COR-L47 (cell line): ENCODE measurements around the gene RBAK.
"Not testable (repeated sequence)": the region's sequence is repeated elsewhere in the genome, so short reads cannot be mapped to it uniquely, and the experiment has no call there.

ENCODE experiments used
- DNase-seq: peaks from one replicate; lab custom pipeline; 2025; lab: John Stamatoyannopoulos, UW

RBAK gene

GRCh38 chr7:5045558-5046396 is at the start of gene RBAK:
Gene RBAK (plus strand): TSS chr7:5045860. CDS start chr7:5048077, 2,217 bp downstream.
- peak; percentile 92 for DNase-seq

- no peak for DNase-seq
Observed at GRCh38 chr7:4996696-4997222, 48.9 kb upstream of the RBAK start.

- no peak for DNase-seq
Observed at GRCh38 chr7:4998244-4998643, 47.4 kb upstream of the RBAK start.

- no peak for DNase-seq
Observed at GRCh38 chr7:4998910-4999309, 46.8 kb upstream of the RBAK start.

- no peak for DNase-seq
Observed at GRCh38 chr7:4999369-4999950, 46.2 kb upstream of the RBAK start.

- no peak for DNase-seq
Observed at GRCh38 chr7:5001003-5001402, 44.7 kb upstream of the RBAK start.

GRCh38 chr7:5001911-5002310 is 43.7 kb upstream of the RBAK start:
- no peak for DNase-seq

- DNase-seq: no peak
Observed at GRCh38 chr7:5005066-5005465, 40.6 kb upstream of the RBAK start.

GRCh38 chr7:5012985-5013384 is 32.7 kb upstream of the RBAK start:
- no peak for DNase-seq

- DNase-seq: not testable (repeated sequence)
Observed at GRCh38 chr7:5015936-5016335, 29.7 kb upstream of the RBAK start.

- DNase-seq: not testable (repeated sequence)
Observed at GRCh38 chr7:5017626-5018025, 28.0 kb upstream of the RBAK start.

GRCh38 chr7:5020098-5020497 is 25.6 kb upstream of the RBAK start:
- DNase-seq: no peak

GRCh38 chr7:5020976-5021550 is 24.6 kb upstream of the RBAK start:
- not testable (repeated sequence) for DNase-seq

GRCh38 chr7:5023626-5024025 is 22.0 kb upstream of the RBAK start:
- not testable (repeated sequence) for DNase-seq

GRCh38 chr7:5027796-5028410 is 17.8 kb upstream of the RBAK start:
- not testable (repeated sequence) for DNase-seq

GRCh38 chr7:5033186-5033585 is 12.5 kb upstream of the RBAK start:
- DNase-seq: not testable (repeated sequence)

- DNase-seq: no peak
Observed at GRCh38 chr7:5035276-5035675, 10.4 kb upstream of the RBAK start.

GRCh38 chr7:5036446-5036845 is 9.2 kb upstream of the RBAK start:
- no peak for DNase-seq

- no peak for DNase-seq
Observed at GRCh38 chr7:5041047-5041446, 4.6 kb upstream of the RBAK start.

GRCh38 chr7:5043661-5044060 is 2.0 kb upstream of the RBAK start:
- DNase-seq: no peak

- not testable (repeated sequence) for DNase-seq
Observed at GRCh38 chr7:5046397-5046732, 705 bp downstream of the RBAK start.

GRCh38 chr7:5047127-5047526 is 1.5 kb downstream of the RBAK start:
- DNase-seq: not testable (repeated sequence)

GRCh38 chr7:5050676-5051075 is 5.0 kb downstream of the RBAK start:
- no peak for DNase-seq
